Colonic mucosa (tissue), 4 donors: Measurements from ENCODE around the gene PLIN3. TPM values are rescaled to one million over a fixed set of nuclear protein-coding genes. Genes with fewer than 3 reads are reported as not detected.

ENCODE experiments used
- DNase-seq: peaks from one replicate; pipeline ENCODE4 v3.0.0-alpha.2; 2020
- H3K27ac ChIP-seq: fragments of 200-600 bp; one replicate; pipeline ENCODE4 v1.8.0; 2021
- H3K27me3 ChIP-seq: fragments of 200-600 bp; one replicate; pipeline ENCODE4 v1.8.0; 2021
- H3K36me3 ChIP-seq: fragments of 200-600 bp; one replicate; pipeline ENCODE4 v1.8.0; 2021
- H3K4me1 ChIP-seq: fragments of 200-600 bp; one replicate; pipeline ENCODE4 v1.8.0; 2021; ENCODE audit warnings: mild to moderate bottlenecking
- H3K4me3 ChIP-seq: fragments of 200-600 bp; one replicate; pipeline ENCODE4 v1.8.0; 2021
- H3K9ac ChIP-seq, 2 donors: one replicate each; pipeline ENCODE4 v1.7.0; 2013; ENCODE audit warnings: control low read depth in 2 of 2, low read depth in 2 of 2, low read length in 2 of 2
- H3K9me3 ChIP-seq: fragments of 200-600 bp; one replicate; pipeline ENCODE4 v1.8.0; 2021
- intact Hi-C: fragments of 100-400 bp; cut with DNase I; formaldehyde crosslinking; loops from one replicate; pipeline ENCODE4 v1.14.1; 2022
- total RNA-seq, 2 donors: library from RNA; stranded (reverse); fragmentation: NEBNext Ultra II Directional in 1 of 2; extraction: Animal tissue kit (Norgen Biotek cat#: 25700) in 1 of 2; gene quantifications; one replicate each; pipeline ENCODE4 v1.2.1, GENCODE V29; 2021
- TF ChIP-seq, protein P1 (sequence below): fragments of 200-600 bp; IDR thresholded peaks from one replicate; pipeline ENCODE4 v1.8.0; 2022; ENCODE audit warnings: antibody characterized with exemption, mild to moderate bottlenecking
- donor health status: healthy.
- donor health status: DM: no; HTN: no; CAD: no.
- donor health status: DM: no; HTN: no; CAD: no.

PLIN3 gene
- total RNA-seq, 2 donors from 2014 or later, result 110 TPM

DNA sequence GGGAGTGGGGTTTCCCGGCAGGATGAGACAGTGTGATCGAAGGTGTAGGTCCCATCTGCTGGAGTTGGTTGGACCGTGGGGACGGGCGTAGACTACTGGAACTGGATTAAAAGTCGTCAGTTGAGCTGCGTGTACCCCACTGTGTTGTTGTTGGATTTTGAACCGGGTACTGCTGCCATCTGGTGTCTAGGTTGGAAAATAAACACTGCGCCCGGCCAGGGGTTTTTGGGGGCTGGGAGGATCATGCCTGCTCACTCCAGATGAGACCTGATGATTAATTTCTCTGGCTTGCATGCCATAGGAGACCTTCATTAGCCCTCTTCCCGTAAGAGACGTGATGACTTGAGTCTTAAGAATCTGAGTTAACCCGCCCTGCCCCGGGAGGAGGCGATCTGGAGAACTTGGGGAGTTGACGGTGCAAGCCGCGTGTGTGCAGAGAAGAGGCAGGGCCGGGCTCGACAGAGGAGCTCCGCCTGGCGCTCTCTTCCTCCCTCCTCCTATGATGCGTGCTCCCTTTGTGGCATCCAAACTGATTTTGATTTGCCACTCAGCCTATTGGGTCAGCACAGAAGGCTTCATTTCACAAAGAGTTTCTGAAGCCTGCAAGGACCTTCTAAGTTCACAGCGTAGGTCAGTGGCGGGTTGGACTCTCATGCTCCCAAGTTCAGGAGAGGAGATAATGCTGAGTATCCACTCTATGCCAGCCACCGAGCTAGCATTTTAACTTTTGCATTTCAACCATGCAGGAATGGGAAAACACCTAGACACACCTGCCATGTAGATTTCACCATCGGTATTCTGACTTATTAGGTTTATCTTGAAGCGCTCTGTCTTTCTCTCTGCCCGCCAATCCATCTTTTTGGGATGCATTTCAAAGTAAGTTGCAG lies 44.6 kb upstream of the PLIN3 start:
- peaks cover 12% of the 10 kb centered on the region for H3K4me1 ChIP-seq
- intact Hi-C loops, result loop anchor here (2.0 kb wide), 1 partner anchor 39 kb away; no protein-coding TSS in a partner anchor
- no peaks in the 10 kb centered on the region for H3K36me3 ChIP-seq
- peak; percentile 70 for DNase-seq
- peak overlapping the region; percentile 3 for H3K4me3 ChIP-seq
- no peak overlapping the region for H3K9ac ChIP-seq
- TF ChIP-seq, protein P1, sequence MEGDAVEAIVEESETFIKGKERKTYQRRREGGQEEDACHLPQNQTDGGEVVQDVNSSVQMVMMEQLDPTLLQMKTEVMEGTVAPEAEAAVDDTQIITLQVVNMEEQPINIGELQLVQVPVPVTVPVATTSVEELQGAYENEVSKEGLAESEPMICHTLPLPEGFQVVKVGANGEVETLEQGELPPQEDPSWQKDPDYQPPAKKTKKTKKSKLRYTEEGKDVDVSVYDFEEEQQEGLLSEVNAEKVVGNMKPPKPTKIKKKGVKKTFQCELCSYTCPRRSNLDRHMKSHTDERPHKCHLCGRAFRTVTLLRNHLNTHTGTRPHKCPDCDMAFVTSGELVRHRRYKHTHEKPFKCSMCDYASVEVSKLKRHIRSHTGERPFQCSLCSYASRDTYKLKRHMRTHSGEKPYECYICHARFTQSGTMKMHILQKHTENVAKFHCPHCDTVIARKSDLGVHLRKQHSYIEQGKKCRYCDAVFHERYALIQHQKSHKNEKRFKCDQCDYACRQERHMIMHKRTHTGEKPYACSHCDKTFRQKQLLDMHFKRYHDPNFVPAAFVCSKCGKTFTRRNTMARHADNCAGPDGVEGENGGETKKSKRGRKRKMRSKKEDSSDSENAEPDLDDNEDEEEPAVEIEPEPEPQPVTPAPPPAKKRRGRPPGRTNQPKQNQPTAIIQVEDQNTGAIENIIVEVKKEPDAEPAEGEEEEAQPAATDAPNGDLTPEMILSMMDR, result peak; percentile 49
- H3K27me3 ChIP-seq, result no peaks in the 10 kb centered on the region
- H3K27ac ChIP-seq, result peak overlapping the region; percentile 15
- no peaks in the 10 kb centered on the region for H3K9me3 ChIP-seq

GRCh38 chr19:4911314-4911713 lies 43.8 kb upstream of the PLIN3 start:
- no peak for DNase-seq
- TF ChIP-seq, protein P1, result no peak
- intact Hi-C loops, result loop anchor here (2.0 kb wide), 1 partner anchor 39 kb away; no protein-coding TSS in a partner anchor
- Histone ChIP-seq H3K36me3 (no peaks in the 10 kb centered on the region), H3K27ac (peak overlapping the region; percentile 15), H3K9ac (no peak overlapping the region), H3K4me1 (peaks cover 12% of the 10 kb centered on the region), H3K4me3 (peak overlapping the region; percentile 3), H3K9me3 (no peaks in the 10 kb centered on the region), H3K27me3 (no peaks in the 10 kb centered on the region)

DNA sequence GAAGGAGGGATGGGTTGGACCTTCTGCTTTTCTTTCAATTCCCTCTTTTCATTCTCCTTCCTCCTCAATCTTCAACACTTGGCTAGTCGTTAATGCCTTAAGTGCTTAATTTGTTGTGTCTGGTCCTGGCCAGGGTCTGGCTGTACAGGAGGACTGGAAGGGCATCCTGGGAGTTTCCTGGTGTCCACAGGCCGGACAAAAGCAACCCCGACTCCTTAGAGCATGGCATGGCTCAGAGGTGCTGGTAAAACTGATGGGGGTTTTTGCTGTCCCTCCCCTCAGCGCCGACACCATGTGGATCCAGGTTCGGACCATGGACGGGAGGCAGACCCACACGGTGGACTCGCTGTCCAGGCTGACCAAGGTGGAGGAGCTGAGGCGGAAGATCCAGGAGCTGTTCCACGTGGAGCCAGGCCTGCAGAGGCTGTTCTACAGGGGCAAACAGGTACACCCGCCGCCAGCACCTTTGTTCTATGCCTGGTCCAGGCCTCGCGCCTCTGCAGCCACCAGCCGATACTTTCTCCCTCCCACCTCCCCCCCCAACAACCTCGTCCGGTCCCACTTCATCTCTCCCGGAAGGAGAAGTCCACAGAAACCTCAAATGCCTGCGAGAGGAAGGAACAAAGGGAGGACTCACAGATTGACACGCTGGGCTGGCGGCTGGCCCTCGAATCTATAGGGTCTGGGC lies 43.3 kb upstream of the PLIN3 start:
- Histone ChIP-seq H3K4me3 (peak overlapping the region; percentile 80), H3K9me3 (no peaks in the 10 kb centered on the region), H3K27ac (peak overlapping the region; percentile 15), H3K36me3 (no peaks in the 10 kb centered on the region), H3K27me3 (no peaks in the 10 kb centered on the region), H3K9ac (peak overlapping the region; percentile 35 to 38), H3K4me1 (peaks cover 12% of the 10 kb centered on the region)
- intact Hi-C loops, result loop anchor here (2.0 kb wide), 1 partner anchor 38 kb away; no protein-coding TSS in a partner anchor
- TF ChIP-seq, protein P1, result no peak
- DNase-seq, result peak; percentile 38

GRCh38 chr19:4909897-4910593 lies 42.6 kb upstream of the PLIN3 start:
- H3K4me1 ChIP-seq, result peaks cover 12% of the 10 kb centered on the region
- intact Hi-C loops, result loop anchor here (2.0 kb wide), 1 partner anchor 37 kb away; no protein-coding TSS in a partner anchor
- H3K27me3 ChIP-seq, result no peaks in the 10 kb centered on the region
- TF ChIP-seq, protein P1, result no peak
- H3K9ac ChIP-seq, result peak overlapping the region; percentile 35 to 38
- H3K36me3 ChIP-seq, result no peaks in the 10 kb centered on the region
- H3K9me3 ChIP-seq, result no peaks in the 10 kb centered on the region
- H3K27ac ChIP-seq, result no peak overlapping the region
- peak overlapping the region; percentile 80 for H3K4me3 ChIP-seq
- peak; percentile 93 for DNase-seq
